IPS DF 4.7 (cell line): ENCODE data around the gene OR10H1.
"Not testable (repeated sequence)": the region's sequence is repeated elsewhere in the genome, so short reads cannot be mapped to it uniquely, and the experiment has no call there.

Source experiments
- DNase-seq: peaks from one replicate; pipeline ENCODE4 v3.0.0-alpha.2; 2013; ENCODE audit warnings: low spot score; ENCODE audit errors: extremely low read depth

OR10H1 gene

GRCh38 chr19:15828611-15829305 lies 13.3 kb upstream of the OR10H1 start:
- not testable (repeated sequence) for DNase-seq

- DNase-seq: no peak
Observed at GRCh38 chr19:15828121-15828610, 12.7 kb upstream of the OR10H1 start.

GRCh38 chr19:15825753-15826152 lies 10.3 kb upstream of the OR10H1 start:
- DNase-seq: no peak

- no peak for DNase-seq
Observed at GRCh38 chr19:15820646-15821045, 5.2 kb upstream of the OR10H1 start.

- DNase-seq: no peak
Observed at GRCh38 chr19:15813916-15814315, 1.5 kb downstream of the OR10H1 start.

- DNase-seq: no peak
Observed at GRCh38 chr19:15812060-15812722, 3.3 kb downstream of the OR10H1 start.

- DNase-seq: no peak
Observed at GRCh38 chr19:15811476-15811875, 4.0 kb downstream of the OR10H1 start.

GRCh38 chr19:15810335-15810734 lies 5.1 kb downstream of the OR10H1 start:
- DNase-seq: no peak

- not testable (repeated sequence) for DNase-seq
Observed at GRCh38 chr19:15794279-15794678, 21.2 kb downstream of the OR10H1 start.

GRCh38 chr19:15790096-15790495 lies 25.4 kb downstream of the OR10H1 start:
- DNase-seq: no peak

- DNase-seq: no peak
Observed at GRCh38 chr19:15788594-15789270, 26.7 kb downstream of the OR10H1 start.

GRCh38 chr19:15787611-15788155 lies 27.8 kb downstream of the OR10H1 start, which contains the start of gene OR10H5:
OR10H5 (plus strand) TSS chr19:15787661; CDS start chr19:15794049, 6,388 bp downstream.
- no peak for DNase-seq

GRCh38 chr19:15782896-15783295 lies 32.6 kb downstream of the OR10H1 start:
- DNase-seq: not testable (repeated sequence)

GRCh38 chr19:15782211-15782610 lies 33.3 kb downstream of the OR10H1 start:
- no peak for DNase-seq

- no peak for DNase-seq
Observed at GRCh38 chr19:15781661-15782060, 33.8 kb downstream of the OR10H1 start.

GRCh38 chr19:15780610-15781418 lies 34.6 kb downstream of the OR10H1 start:
- no peak for DNase-seq

- DNase-seq: no peak
Observed at GRCh38 chr19:15779756-15780476, 35.5 kb downstream of the OR10H1 start.

- no peak for DNase-seq
Observed at GRCh38 chr19:15776991-15777970, 38.2 kb downstream of the OR10H1 start.

GRCh38 chr19:15776264-15776663 lies 39.2 kb downstream of the OR10H1 start:
- DNase-seq: no peak
